ENCODE data around the gene WDFY2. TPM values are rescaled to one million over a fixed set of nuclear protein-coding genes. Genes with fewer than 3 reads are reported as not detected.
"Not testable (repeated sequence)": the region's sequence is repeated elsewhere in the genome, so short reads cannot be mapped to it uniquely, and the experiment has no call there.

Gene WDFY2
- total and polyA plus RNA-seq, 2 of the 8 experiments (the other 6 are each of a cell fraction or from before 2014, with no cell fraction given) = 13.9 to 29.0 TPM

DNA sequence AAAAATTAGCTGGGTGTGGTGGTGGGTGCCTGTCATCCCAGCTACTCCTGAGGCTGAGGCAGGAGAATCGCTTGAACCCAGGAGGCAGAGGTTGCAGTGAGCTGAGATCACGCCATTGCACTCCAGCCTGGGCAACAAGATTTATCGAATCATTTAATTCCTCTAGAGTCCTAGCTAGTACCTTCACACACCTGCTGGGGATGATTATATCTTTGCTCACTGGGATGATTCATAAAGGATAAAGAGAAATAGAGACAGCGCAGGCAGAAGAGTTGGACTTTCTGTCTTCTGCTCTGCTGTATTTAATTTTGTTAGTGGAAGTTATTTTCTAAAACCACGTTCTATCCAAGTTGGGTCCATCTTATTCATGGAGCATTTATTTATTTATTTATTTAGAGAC, 56.4 kb downstream of the WDFY2 start:
- H2BK15ac ChIP-seq (ENCODE audit: low read length); H3K27me3 ChIP-seq (replicated peaks in 1 of 4; ENCODE audit: control insufficient read depth in 3 of 4, extremely low read depth in 1 of 4, insufficient read depth in 3 of 4, low read length in 3 of 4); H3K4ac ChIP-seq (replicated peaks; ENCODE audit: insufficient read length, low read depth, low read length); H3K4me2 ChIP-seq (ENCODE audit: insufficient read depth in 1 of 2, low read depth in 2 of 2, low read length in 2 of 2); H3K9ac ChIP-seq (replicated peaks in 1 of 4; ENCODE audit: extremely low read depth in 1 of 4, low read depth in 3 of 4, low read length in 3 of 4); H3K4me3 ChIP-seq (ENCODE audit: extremely low read depth in 1 of 4, insufficient read depth in 2 of 4, low read depth in 3 of 4, low read length in 4 of 4); H2BK5ac ChIP-seq (ENCODE audit: low read depth, low read length); H2BK12ac ChIP-seq (ENCODE audit: low read depth, low read length); H4K91ac ChIP-seq (replicated peaks; ENCODE audit: insufficient read length, low read length); H4K20me1 ChIP-seq (replicated peaks in 1 of 2; ENCODE audit: control insufficient read depth in 1 of 2, insufficient read depth in 2 of 2, low read length in 2 of 2); H3K56ac ChIP-seq (replicated peaks; ENCODE audit: insufficient read length, low read depth, low read length); H3K36me3 ChIP-seq (ENCODE audit: control insufficient read depth in 2 of 4, insufficient read depth in 4 of 4, low read length in 3 of 4); CTCF ChIA-PET (ENCODE audit: partially characterized antibody); FAIRE-seq; H3K23me2 ChIP-seq (ENCODE audit: low read depth, low read length); DNase-seq (ENCODE audit: low read depth in 1 of 2, low spot score in 2 of 2); H2BK20ac ChIP-seq (ENCODE audit: low read length); H3K23ac ChIP-seq (ENCODE audit: insufficient read length); H2BK120ac ChIP-seq (replicated peaks; ENCODE audit: low read depth, low read length); H2AK5ac ChIP-seq (ENCODE audit: low read depth, low read length); H3K9me3 ChIP-seq (ENCODE audit: insufficient read depth in 2 of 2, low read depth in 1 of 2, low read length in 1 of 2); H3K18ac ChIP-seq (ENCODE audit: extremely low read depth, low read length); H3K27ac ChIP-seq (ENCODE audit: low read depth, low read length); H4K8ac ChIP-seq (ENCODE audit: extremely low read depth, insufficient read depth, low read length); H4K5ac ChIP-seq (ENCODE audit: insufficient read length, low read depth, low read length); H2AFZ ChIP-seq (ENCODE audit: low read length); H3K79me1 ChIP-seq (ENCODE audit: low read depth, low read length); H3K14ac ChIP-seq (ENCODE audit: insufficient read length): not testable (repeated sequence)
- 99% methylated on average over 5 of the region's 5 CpGs; no CpG with 5 or more reads in 1 of the 2 experiments for WGBS, 2 experiments (ENCODE audit: extremely low coverage in 1 of 2, insufficient coverage in 1 of 2, insufficient read length in 1 of 2, insufficient replicate concordance in 2 of 2, low coverage in 1 of 2, low lambda C conversion rate in 2 of 2, missing lambda C conversion rate in 1 of 2)
- H3K4me1 ChIP-seq (replicated peaks in 1 of 4; ENCODE audit: control insufficient read depth in 3 of 4, insufficient read depth in 4 of 4, low read length in 3 of 4) = peaks cover 11 to 31% (median 28%) of the 10 kb centered on the region in 4 experiments
- POLR2A ChIA-PET (ENCODE audit: partially characterized antibody) = interaction anchor here (1.8 kb wide), 1 partner anchor 13 kb away, joined by 5 read pairs; no protein-coding TSS in a partner anchor
- H3K79me2 ChIP-seq (ENCODE audit: control insufficient read depth in 1 of 2, insufficient read depth in 2 of 2, low read length in 2 of 2) = peaks cover 0 to 91% of the 10 kb centered on the region in 2 experiments; a peak in 3 of 4 replicates

Data from H1 (cell line).